ENCODE data around the gene TNFSF18.

GRCh38 chr1:173082913-173083312 is 32.2 kb upstream of the TNFSF18 start:
- TF ChIP-seq POLR2A (IDR thresholded peaks at IDR 0.05; ENCODE audit: borderline replicate concordance, extremely low read depth, insufficient read depth, insufficient read length), result no peak
- no peak for TF ChIP-seq JUND (IDR thresholded peaks at IDR 0.05)
- TF ChIP-seq EGR1 (IDR thresholded peaks at IDR 0.05; ENCODE audit: low read depth), result no peak

All from HCT116 (cell line).